GM21423 (cell line): ENCODE results near the gene FASN.
A peak's percentile ranks its signal among the peaks of the same experiment; 100 is the strongest.

Source experiments
- ATAC-seq: cut with Tn5 transposase; IDR thresholded peaks from one replicate; pipeline ENCODE4 v1.9.1; 2021; ENCODE audit warnings: mild to moderate bottlenecking, moderate library complexity; ENCODE audit not compliant: unreplicated experiment

Gene FASN

DNA sequence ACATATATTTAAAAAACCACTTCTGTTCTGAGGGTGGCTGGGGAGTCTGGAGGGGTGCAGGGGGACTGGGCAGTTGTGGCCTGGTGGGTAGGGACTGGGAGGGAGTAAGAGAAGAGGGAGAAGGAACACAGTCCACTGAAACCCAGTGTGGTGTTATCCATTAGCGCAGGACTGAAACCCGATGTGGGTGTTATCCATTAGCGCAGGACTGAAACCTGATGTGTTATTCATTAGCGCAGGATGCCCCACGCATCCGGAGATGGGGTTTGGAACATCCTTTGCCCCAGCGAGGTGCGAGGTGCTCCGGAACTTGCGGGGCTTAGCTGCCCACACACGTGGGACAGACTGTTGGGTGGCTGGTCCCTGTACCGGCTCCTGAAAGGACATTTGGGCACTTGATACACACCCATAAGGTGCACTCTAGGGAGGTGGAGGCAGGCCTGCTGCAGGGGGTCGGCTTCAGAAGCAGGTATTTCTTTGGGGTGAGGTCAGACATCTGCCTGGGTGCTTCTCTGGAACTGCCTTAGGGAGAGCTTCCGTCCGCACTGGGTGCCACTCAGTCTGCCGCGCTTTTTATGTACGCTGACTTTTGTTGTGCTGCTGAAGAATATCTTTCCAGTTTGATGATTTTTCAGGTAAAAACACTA lies 20.3 kb upstream of the FASN start:
- no peak for ATAC-seq

- ATAC-seq = no peak
These were observed 19.4 kb upstream of the FASN start for GRCh38 chr17:82117139-82118090.

DNA sequence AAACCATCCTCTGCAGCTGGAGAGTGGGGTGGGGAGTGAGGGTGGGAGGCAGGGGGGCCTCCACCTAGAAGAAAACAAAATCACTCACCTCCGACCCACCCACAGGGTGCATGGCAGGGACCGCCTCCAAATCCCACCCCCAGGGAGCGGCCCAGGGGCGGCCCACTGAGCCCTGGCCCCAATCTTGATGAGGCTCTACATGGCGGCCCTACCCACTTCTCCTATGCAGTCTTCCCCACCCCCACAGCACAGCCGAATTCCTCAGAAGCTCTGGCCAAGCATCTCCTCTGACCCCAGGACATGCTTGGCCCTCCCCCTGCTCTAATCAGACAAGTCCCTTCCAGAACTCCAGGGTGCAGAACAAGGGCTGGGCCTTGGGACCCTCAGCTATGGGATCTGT lies 18.2 kb upstream of the FASN start:
- no peak for ATAC-seq

DNA sequence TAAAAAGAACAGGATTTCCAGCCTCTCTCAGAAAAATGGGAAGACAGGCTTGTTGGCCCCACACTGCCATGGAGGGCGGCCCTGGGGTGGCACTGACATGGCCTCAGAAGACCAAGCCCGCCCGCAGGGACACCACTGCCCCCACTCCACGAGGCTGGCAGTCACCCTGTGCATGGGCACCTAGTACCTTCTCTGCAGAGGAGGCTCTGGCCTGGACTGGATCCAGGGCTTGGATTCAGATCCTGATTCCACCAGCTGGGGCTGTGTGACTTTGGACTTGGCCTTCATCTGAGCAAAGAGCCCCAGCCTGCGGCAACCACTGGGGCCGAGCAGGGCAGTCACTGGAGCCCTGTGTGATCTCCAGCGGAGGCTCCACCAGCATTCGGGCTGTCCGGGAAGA lies 16.8 kb upstream of the FASN start:
- ATAC-seq = no peak

GRCh38 chr17:82114447-82114846 lies 16.4 kb upstream of the FASN start:
- ATAC-seq = no peak

DNA sequence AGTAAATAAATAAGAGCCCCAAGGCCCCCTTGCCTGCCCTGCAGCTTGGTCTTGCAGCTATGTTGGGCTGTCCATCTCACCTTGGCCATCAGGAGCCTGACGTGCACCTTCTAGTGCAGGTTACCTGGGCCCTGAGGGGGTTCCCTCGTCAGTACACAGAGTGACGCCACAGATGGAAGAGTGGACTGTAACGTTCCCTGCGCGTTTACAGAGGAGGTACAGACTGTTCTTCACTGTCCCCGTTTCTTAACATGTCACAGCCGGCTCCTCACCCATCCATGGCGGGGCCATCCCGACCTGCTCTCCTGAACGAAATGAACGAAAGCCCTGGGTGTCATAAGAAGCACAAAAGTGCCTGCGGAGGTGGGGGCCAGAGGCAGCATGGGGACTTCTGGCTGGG lies 15.9 kb upstream of the FASN start:
- no peak for ATAC-seq

DNA sequence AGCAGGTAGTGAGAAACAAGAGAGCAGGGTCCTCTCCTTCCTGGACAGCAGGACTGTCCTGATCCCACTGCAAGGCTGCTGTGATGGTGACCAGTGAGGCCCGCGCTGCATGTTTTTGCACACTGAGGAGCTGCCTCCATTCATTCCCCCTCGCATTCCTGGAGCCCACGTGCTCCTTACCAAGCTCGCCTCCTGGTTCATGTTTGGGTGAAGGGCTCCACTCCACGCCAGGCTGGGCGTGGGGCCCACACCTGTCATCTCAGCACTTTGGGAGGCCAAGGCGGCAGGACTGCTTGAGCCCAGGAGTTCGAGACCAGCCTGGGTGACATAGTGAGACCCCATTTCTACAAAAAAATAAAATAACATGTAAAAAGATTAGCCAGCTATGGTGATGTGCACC lies 15.4 kb upstream of the FASN start:
- no peak for ATAC-seq

- no peak for ATAC-seq
These were observed 14.9 kb upstream of the FASN start for GRCh38 chr17:82112914-82113311.

DNA sequence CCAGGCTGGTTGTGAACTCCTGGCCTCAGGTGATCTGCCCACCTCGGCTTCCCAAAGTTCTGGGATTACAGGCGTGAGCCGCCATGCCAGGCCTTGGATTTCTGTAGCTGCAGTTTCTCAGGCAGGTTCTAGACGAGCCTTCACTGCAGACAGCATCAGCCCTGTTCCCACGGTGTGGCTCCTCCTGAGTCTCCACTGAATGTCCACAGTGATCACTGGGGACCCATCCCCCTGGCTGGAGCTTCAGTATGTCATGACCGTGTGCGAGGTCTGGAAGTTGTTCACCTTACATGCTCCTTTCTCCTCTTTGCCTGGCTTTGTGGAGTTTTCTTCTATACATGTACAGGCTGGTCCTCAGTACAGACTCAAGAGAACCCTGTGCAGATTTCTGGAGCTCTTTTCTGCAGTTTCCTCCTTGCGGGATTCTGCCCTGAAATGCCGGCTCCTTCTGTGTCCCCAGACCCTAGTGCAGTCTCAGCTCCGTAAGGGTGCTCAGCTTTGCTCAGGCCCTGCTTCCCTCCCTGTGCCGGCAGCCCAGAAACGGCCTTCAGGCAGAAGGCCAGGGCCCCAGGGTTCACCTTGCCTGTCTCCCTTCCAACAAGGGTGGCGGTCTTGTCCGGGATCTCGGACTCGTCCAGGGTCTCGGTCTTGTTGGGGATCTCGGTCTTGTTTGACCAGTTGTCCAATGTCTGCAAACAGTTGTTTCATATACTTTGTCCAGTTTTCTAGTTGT lies 14.3 kb upstream of the FASN start:
- ATAC-seq = no peak

- ATAC-seq = no peak
These were observed 12.3 kb upstream of the FASN start for GRCh38 chr17:82110298-82110697.

GRCh38 chr17:82108961-82109475 lies 11.0 kb upstream of the FASN start:
- ATAC-seq = no peak

- no peak for ATAC-seq
These were observed 10.5 kb upstream of the FASN start for GRCh38 chr17:82108496-82108945.

GRCh38 chr17:82108038-82108437 lies 10.0 kb upstream of the FASN start:
- ATAC-seq = no peak

GRCh38 chr17:82107341-82107860 lies 9.4 kb upstream of the FASN start:
- ATAC-seq = no peak

DNA sequence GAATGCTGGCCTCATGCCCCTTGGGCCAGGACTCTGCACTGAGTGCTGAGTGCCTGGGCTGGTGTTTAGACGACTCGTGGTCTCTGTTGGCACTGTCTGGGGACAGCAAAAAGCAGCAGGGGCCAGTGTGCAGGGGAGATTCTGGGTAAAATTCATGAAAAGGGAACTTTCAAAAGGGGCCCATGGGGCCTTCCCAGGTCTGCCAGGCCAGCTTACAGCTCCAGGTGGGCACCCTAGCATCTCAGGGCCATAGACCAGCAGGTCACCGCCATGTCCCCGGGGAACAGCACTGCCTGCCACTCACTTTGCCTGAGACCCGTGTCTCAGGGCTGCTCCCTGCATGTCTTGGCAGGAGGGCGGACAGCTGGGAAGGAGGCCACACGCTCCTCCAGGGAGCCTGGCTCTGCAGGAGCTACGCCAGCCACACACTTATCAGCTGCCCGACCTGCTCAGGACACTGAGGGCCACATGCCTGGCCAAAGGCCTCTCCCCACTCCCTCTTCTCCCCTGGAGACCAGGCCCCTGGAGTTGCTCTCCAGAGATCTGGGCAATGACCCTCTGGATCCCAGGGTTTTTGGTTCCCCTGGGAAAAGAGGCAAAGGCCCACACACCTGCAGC lies 8.8 kb upstream of the FASN start:
- peak; percentile 7 for ATAC-seq

- ATAC-seq = peak; percentile 78
These were observed 8.0 kb upstream of the FASN start for GRCh38 chr17:82105882-82106687.

DNA sequence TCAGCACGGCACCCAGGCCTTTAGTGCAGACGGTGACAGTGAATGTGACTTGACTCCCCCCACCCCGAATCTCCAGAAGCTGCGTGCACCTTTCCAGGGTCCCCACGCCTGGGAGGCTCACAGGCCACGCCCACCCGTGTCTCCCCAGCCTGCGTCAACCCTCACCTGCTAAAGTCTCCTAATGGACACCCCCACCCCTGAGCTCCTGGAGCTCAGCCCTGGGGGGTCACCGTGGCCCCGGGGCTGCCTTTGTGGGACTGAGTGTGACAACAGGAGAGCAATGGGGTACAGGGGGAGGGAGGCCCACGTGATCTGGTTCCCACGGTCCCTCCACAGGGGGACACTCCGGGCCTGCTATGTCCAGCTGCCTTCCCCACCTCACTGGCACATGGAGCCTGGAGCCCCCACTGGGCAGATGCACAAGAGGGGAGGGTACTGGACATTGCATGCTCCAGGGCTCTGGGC lies 7.4 kb upstream of the FASN start:
- ATAC-seq = no peak

DNA sequence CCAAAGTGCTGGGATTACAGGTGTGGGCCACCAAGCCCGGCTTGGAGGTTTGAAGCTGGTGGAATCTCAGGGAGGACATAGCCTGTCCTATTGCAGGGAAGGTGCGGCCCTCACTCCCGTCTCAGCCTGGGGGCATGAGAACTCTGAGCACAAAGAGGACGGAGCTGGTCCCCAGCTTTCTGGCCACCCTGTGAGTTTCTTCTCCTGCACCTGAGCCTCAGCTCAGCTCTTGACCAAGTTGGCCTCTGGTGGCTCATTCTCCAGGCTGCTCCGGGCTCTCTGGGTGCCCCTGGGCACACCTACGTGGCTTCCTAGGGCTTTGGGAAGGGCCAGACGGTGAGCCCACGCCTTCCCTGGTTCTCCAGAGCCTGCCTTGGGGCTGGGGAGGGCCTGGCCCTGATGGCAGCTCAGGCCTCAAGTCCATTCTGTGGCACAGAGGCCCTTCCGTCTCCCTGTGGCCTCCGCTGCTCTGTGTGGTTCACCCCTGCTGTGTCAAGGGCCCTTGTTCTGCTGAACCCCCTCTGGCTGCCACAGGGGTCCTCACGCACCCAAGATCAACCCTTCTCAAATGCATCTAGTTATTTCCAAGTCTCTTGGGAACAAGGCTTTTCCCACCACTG lies 6.9 kb upstream of the FASN start:
- ATAC-seq = no peak
